HG03066 (cell line): ENCODE results near the gene AP5S1.
"Not testable (repeated sequence)": the region's sequence is repeated elsewhere in the genome, so short reads cannot be mapped to it uniquely, and the experiment has no call there.

Experiments used
- ATAC-seq: cut with Tn5 transposase; IDR thresholded peaks from one replicate; pipeline ENCODE4 v1.9.1; 2021; ENCODE audit warnings: low read depth; ENCODE audit not compliant: unreplicated experiment

AP5S1 gene

DNA sequence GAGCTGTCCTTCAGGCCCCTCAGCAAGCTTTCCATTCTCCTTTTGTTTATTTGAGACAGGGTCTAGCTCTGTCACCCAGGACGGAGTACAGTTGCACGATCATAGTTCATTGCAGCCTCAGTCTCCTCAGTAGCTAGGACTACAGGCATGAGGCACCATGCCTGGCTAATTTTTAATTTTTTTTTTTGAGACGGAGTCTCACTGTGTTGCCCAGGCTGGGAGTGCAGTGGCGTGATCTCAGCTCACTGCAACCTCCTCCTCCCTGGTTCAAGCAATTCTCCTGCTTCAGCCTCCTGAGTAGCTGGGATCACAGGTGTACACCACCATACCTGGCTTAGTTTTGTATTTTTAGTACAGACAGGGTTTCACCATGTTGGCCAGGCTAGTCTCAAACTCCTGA, 31.1 kb upstream of the AP5S1 start:
- not testable (repeated sequence) for ATAC-seq

DNA sequence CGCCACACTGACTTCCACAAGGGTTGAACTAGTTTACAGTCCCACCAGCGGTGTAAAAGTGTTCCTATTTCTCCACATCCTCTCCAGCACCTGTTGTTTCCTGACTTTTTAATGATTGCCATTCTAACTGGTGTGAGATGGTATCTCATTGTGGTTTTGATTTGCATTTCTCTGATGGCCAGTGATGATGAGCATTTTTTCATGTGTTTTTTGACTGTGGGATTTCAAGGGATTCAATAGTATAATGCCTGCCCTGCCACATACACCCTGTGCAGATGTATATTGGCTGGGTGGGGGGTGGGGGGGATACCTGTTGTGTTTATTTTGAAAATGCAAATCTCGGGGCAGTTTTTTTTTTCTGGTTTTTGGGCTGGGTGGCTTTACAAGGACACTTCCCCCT, 26.2 kb upstream of the AP5S1 start:
- ATAC-seq = not testable (repeated sequence)

DNA sequence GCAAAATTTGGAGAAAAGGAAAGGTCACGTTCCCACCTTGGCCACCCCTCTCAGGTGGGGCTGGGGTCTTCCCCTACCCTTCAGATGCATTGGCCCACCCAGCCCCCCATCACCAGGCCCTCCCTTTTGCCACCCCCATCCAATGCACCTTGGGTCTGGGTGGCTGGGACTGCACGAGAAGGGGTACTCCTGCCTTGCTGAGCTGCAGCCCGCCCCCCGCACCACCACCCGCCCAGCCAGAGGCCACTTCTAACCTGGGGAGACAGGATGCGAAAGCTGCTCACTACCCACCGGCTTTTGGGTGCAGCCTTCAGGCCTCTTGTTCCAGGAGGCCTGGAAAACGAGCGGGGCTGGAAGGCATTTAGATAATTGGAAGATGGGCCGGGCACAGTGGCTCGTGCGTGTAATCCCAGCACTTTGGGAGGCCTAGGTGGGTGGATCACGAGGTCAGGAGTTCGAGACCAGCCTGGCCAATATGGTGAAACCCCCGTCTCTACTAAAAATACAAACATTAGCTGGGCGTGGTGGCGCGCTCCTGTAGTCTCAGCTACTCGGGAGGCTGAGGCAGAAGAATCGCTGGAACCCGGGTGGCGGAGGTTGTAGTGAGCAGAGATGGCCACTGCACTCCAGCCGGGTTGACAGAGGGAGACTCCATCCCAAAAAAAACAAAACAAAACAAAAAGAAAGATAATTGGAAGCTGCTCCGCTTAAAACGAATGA, 25.5 kb upstream of the AP5S1 start:
- ATAC-seq = no peak

DNA sequence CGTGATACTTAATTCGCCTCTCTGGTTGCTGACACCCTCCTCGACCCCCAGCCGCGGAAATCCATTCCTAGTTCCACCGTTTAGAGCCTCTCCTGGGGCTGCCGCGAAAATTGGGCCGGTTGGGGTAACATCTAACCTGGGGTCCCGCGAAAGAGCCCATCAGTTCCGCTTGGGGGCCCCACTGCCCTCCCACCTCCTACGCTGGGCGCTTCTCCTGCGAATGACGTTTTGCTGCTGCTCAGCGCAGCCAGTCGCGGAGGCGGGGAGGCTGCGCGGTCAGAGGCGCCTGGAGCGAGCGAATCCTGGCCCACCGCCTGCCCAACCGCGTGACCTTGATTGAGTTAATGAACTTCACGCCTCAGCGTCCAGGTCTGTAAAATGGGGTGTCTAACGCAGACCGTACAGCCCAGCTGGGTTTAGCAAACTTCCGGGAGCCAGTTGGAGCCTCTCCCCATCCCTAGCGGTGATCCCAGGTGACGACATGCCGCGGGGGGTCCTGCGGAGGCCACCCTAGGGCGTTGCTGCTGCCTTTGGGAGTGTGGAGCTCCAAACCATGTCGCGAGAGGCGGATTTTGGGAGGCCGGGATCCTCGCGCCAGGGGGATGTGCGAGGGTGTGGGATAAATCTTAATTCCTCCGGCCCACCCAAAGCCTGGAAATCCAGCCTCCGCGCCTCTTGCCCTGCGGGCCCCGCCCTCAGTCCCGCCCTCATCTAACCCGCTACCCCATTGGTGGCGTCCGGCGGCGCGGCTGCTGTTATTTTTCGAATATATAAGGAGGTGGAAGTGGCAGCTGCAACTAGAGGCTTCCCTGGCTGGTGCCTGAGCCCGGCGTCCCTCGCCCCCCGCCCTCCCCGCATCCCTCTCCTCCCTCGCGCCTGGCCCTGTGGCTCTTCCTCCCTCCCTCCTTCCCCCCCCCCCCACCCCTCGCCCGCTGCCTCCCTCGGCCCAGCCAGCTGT, 24.6 kb upstream of the AP5S1 start, which contains the start of gene CDC25B:
TSS of gene CDC25B (plus strand) at position 800 of the 958 bp plus-strand sequence. CDS start 222 bp downstream, outside the sequence.
- peak; percentile 67 for ATAC-seq

DNA sequence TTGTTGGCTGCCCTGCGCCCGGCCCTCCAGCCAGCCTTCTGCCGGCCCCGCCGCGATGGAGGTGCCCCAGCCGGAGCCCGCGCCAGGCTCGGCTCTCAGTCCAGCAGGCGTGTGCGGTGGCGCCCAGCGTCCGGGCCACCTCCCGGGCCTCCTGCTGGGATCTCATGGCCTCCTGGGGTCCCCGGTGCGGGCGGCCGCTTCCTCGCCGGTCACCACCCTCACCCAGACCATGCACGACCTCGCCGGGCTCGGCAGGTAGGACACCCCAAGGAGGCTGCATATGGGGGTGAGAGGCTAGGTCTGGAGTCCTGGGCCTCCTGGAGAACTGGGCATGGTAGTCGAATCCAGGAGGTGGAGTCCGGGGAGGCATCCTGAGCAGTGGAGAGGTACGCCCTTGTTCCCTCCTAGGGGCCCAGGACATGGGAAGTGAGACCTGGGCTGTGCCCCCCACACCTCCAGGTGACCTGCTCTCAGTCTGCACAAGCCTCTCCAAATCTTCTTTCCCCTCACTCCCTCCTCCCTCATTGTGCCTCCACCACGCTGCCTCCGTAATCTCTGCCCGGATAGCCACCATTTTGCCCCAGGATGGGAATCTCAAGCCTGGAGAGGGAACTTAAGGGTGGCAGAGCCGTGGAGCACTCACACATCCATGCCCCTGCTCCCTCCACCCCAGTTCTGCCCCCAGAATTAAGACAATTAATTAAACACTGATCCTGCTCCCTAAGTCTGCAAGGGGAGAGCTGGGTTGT, 23.7 kb upstream of the AP5S1 start:
- no peak for ATAC-seq

DNA sequence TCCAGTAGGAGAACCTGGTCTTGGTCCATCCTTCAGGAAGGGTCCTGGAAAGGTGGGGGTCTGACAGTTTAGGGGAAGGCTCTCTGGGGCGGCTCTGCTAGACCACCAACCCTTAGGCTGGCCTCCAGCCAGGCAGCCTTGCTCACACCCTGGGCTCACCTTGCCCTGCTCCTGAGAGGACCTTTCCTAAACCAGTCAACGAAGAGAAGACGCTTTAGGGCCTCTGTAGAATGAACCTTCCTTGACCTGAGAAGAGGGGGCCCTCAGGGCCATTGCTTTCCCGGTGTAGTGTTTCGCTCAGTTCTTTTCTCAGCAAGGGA, 23.2 kb upstream of the AP5S1 start:
- ATAC-seq = no peak

GRCh38 chr20:3797592-3798372, 22.6 kb upstream of the AP5S1 start:
- ATAC-seq = no peak

- ATAC-seq = no peak
Observed at GRCh38 chr20:3798373-3798768, 22.0 kb upstream of the AP5S1 start.

- ATAC-seq = no peak
Observed at GRCh38 chr20:3798908-3799248, 21.5 kb upstream of the AP5S1 start.

- no peak for ATAC-seq
Observed at GRCh38 chr20:3800256-3800877, 20.0 kb upstream of the AP5S1 start.

GRCh38 chr20:3800878-3801260, 19.5 kb upstream of the AP5S1 start:
- ATAC-seq = no peak

DNA sequence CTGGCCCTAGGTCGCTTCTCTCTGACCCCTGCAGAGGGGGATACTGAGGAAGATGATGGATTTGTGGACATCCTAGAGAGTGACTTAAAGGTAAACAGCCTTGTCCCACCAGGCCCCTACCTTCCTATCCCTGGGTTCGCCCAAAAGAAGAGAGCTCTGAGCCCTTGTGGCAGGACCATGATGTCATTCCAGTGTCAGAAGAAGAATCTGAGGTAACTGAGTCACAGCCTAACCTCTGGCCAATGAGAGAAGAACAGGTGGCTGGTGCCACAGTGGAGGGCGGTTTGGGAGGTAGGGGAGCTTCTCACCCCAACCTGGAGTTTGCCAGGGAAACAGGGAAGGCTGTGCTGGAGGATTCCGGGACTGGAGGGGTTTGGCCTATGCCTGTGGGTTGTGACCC, 19.0 kb upstream of the AP5S1 start:
- ATAC-seq = no peak

DNA sequence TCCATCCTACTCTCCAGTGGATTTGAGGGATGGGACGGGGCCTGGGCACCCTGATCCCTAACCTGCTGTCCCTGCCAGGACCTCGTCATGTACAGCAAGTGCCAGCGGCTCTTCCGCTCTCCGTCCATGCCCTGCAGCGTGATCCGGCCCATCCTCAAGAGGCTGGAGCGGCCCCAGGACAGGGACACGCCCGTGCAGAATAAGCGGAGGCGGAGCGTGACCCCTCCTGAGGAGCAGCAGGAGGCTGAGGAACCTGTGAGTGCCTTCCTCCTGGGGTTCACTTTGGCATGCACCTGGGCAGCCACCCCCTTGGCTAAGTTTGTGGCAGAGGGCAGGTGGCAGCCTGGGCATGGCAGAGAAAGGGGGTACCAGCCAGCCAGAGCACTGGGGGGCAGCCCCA, 18.5 kb upstream of the AP5S1 start:
- no peak for ATAC-seq

- no peak for ATAC-seq
Observed at GRCh38 chr20:3802524-3803239, 17.7 kb upstream of the AP5S1 start.

- ATAC-seq = no peak
Observed at GRCh38 chr20:3803289-3803688, 17.1 kb upstream of the AP5S1 start.

DNA sequence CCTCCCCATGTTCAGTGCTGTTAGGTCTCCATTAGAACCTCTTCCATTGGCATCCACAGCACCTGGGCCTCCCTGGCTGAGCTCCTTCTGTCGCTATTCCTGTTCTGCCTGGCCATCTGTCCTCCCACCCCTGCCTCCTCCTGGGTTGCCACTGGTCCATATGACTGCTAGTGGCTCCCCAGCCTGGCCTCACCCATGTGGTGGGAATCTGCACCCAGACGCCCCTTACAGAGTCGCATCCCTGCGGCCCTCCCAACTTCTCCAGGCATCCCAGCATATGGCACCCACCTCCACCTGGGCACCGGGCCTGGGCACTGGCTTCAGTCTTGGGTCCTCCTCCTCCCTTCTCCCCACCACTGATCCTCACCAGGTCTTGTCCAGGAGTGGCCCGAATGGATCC, 16.5 kb upstream of the AP5S1 start:
- ATAC-seq = no peak

- ATAC-seq = no peak
Observed at GRCh38 chr20:3804254-3804751, 16.0 kb upstream of the AP5S1 start.

DNA sequence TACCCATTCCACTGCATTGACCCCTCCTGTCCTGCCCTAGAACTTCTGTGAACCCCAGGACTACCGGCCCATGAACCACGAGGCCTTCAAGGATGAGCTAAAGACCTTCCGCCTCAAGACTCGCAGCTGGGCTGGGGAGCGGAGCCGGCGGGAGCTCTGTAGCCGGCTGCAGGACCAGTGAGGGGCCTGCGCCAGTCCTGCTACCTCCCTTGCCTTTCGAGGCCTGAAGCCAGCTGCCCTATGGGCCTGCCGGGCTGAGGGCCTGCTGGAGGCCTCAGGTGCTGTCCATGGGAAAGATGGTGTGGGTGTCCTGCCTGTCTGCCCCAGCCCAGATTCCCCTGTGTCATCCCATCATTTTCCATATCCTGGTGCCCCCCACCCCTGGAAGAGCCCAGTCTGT, 15.6 kb upstream of the AP5S1 start:
- no peak for ATAC-seq

DNA sequence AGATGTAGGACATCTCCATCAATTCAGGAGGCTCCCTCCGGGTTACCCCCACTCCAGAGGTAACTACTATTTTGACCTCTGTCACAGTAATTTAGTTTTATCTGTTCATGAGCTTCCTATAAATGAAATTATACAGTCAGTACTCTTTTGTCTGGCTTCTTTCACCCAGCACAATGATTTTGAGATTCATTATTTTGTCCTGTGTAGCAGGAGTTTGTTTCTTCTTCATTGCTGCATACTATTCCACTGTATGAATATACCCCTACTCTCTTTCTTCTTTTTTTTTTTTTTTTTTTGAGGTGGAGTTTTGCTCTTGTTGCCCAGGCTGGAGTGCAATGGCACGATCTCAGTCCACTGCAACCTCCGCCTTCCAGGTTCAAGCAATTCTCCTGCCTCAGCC, 11.8 kb upstream of the AP5S1 start:
- ATAC-seq = no peak
